Sigmoid colon (tissue), 7 donors: ENCODE data around the gene TRPC3. TPM values are rescaled to one million over a fixed set of nuclear protein-coding genes. Genes with fewer than 3 reads are reported as not detected.

Experiments
- DNase-seq: peaks from one replicate; pipeline ENCODE4 v3.0.0-alpha.2; 2019
- H3K27ac ChIP-seq, 4 donors: fragments of 200-600 bp; sonication (generic); one replicate each; pipeline ENCODE4 v1.5.1; 2016 to 2019; ENCODE audit warnings: mild to moderate bottlenecking in 1 of 4
- H3K27me3 ChIP-seq, 3 donors: fragments of 200-600 bp; sonication (generic); one replicate each; pipeline ENCODE4 v1.5.1; 2019; ENCODE audit warnings: mild to moderate bottlenecking in 1 of 3
- H3K36me3 ChIP-seq, 4 donors: fragments of 200-600 bp; sonication (generic); one replicate each; pipeline ENCODE4 v1.5.1; 2016 to 2019
- H3K4me1 ChIP-seq, 4 donors: fragments of 200-600 bp; sonication (generic); one replicate each; pipeline ENCODE4 v1.5.1; 2017 to 2019
- H3K4me3 ChIP-seq, 4 donors: fragments of 200-600 bp; sonication (generic); one replicate each; pipeline ENCODE4 v1.5.1; 2017 to 2019; ENCODE audit warnings: mild to moderate bottlenecking in 2 of 4, moderate library complexity in 1 of 4
- H3K9me3 ChIP-seq, 4 donors: fragments of 200-600 bp in 3 of 4; sonication (generic) in 3 of 4; one replicate each; pipeline versions ENCODE4 v1.5.1 to v1.6.1; 2013 to 2019
- CTCF ChIP-seq, 4 experiments: fragments of 450-650 bp in 3 of 4; fragments of 200-600 bp in 1 of 4; IDR thresholded peaks; one replicate each; pipeline ENCODE4 v1.5.1; 2016 to 2019; ENCODE audit warnings: antibody characterized with exemption in 4 of 4, mild to moderate bottlenecking in 3 of 4, moderate library complexity in 2 of 4
- EP300 ChIP-seq, 4 donors: sonication (generic); formaldehyde crosslinking; IDR thresholded peaks; one replicate each; pipeline ENCODE4 v1.6.1; 2017; ENCODE audit warnings: antibody characterized with exemption in 4 of 4
- POLR2A ChIP-seq, 2 donors: fragments of 450-650 bp; IDR thresholded peaks; one replicate each; pipeline ENCODE4 v1.6.1; 2016; ENCODE audit warnings: antibody characterized with exemption in 2 of 2, mild to moderate bottlenecking in 2 of 2, moderate library complexity in 2 of 2
- POLR2AphosphoS5 ChIP-seq, 4 donors: sonication (generic); formaldehyde crosslinking; IDR thresholded peaks; one replicate each; pipeline ENCODE4 v1.6.1; 2017; ENCODE audit warnings: antibody characterized with exemption in 4 of 4
- WGBS, 2 donors: extraction: QIAGEN DNeasy Blood & Tissue Kit; methylation state at CpG; one replicate each; pipeline ENCODE4 v1.1.7; 2013; 5-methylcytosine and 5-hydroxymethylcytosine counted together
- intact Hi-C: fragments of 100-400 bp; cut with DNase I; formaldehyde crosslinking; loops from one replicate; pipeline ENCODE4 v1.15.1; 2023
- polyA plus RNA-seq, 3 donors: library from polyadenylated mRNA; stranded (reverse); fragments of 200-250 nt; gene quantifications; one replicate each; pipeline ENCODE4 v1.2.3, GENCODE V29; 2013
- total RNA-seq, 4 donors: library from RNA; depleted of rRNA; stranded (reverse); fragments of >200 nt; gene quantifications; one replicate each; pipeline ENCODE4 v1.1.0, GENCODE V29; 2016
- donor health status: healthy with polysubstance abuse.
- donor health status: Bipolar disorder and iron deficiency.
- donor health status: healthy.

Gene TRPC3
- total and polyA plus RNA-seq, 7 donors: 0.12 to 1.1 (median 0.36) TPM; not detected in 2

GRCh38 chr4:121977251-121978171 is 25.7 kb upstream of the TRPC3 start:
- H3K27me3 ChIP-seq: no peaks in the 10 kb centered on the region
- no peak overlapping the region for H3K27ac ChIP-seq
- no peaks in the 10 kb centered on the region for H3K4me1 ChIP-seq
- no peak for TF ChIP-seq POLR2A (IDR thresholded peaks at IDR 0.05)
- no peak for TF ChIP-seq POLR2AphosphoS5 (IDR thresholded peaks at IDR 0.05)
- TF ChIP-seq EP300 (IDR thresholded peaks at IDR 0.05): no peak
- no peak for TF ChIP-seq CTCF (IDR thresholded peaks at IDR 0.05)
- no peaks in the 10 kb centered on the region for H3K36me3 ChIP-seq
- intact Hi-C loops: no loop called here
- no peak for DNase-seq
- no peaks in the 10 kb centered on the region for H3K9me3 ChIP-seq
- 66 to 75% methylated on average over 9 of the region's 9 CpGs for WGBS, 2 donors
- H3K4me3 ChIP-seq: no peak overlapping the region

GRCh38 chr4:121975784-121976183 is 23.9 kb upstream of the TRPC3 start:
- intact Hi-C loops: no loop called here
- 73 to 74% methylated on average over 2 of the region's 2 CpGs for WGBS, 2 donors
- no peaks in the 10 kb centered on the region for H3K27me3 ChIP-seq
- no peak for DNase-seq
- no peak for TF ChIP-seq POLR2A (IDR thresholded peaks at IDR 0.05)
- TF ChIP-seq EP300 (IDR thresholded peaks at IDR 0.05): no peak
- TF ChIP-seq CTCF (IDR thresholded peaks at IDR 0.05): no peak
- TF ChIP-seq POLR2AphosphoS5 (IDR thresholded peaks at IDR 0.05): no peak
- no peaks in the 10 kb centered on the region for H3K9me3 ChIP-seq
- no peak overlapping the region for H3K27ac ChIP-seq
- H3K4me3 ChIP-seq: no peak overlapping the region
- no peaks in the 10 kb centered on the region for H3K4me1 ChIP-seq
- no peaks in the 10 kb centered on the region for H3K36me3 ChIP-seq

GRCh38 chr4:121973816-121974215 is 22.0 kb upstream of the TRPC3 start:
- Histone ChIP-seq H3K4me1 (no peaks in the 10 kb centered on the region), H3K36me3 (no peaks in the 10 kb centered on the region), H3K9me3 (no peaks in the 10 kb centered on the region), H3K27ac (no peak overlapping the region), H3K27me3 (no peaks in the 10 kb centered on the region), H3K4me3 (no peak overlapping the region)
- WGBS, 2 donors: 82 to 83% methylated on average over 4 of the region's 4 CpGs
- no peak for DNase-seq
- TF ChIP-seq EP300 (IDR thresholded peaks at IDR 0.05): no peak
- TF ChIP-seq CTCF (IDR thresholded peaks at IDR 0.05): no peak
- no peak for TF ChIP-seq POLR2AphosphoS5 (IDR thresholded peaks at IDR 0.05)
- TF ChIP-seq POLR2A (IDR thresholded peaks at IDR 0.05): no peak
- intact Hi-C loops: no loop called here

- Histone ChIP-seq H3K36me3 (no peaks in the 10 kb centered on the region), H3K27me3 (no peaks in the 10 kb centered on the region), H3K4me3 (no peak overlapping the region), H3K9me3 (no peaks in the 10 kb centered on the region), H3K4me1 (no peaks in the 10 kb centered on the region), H3K27ac (no peak overlapping the region)
- WGBS, 2 donors: 85 to 87% methylated on average over 1 of the region's 1 CpG
- no peak for DNase-seq
- intact Hi-C loops: no loop called here
- TF ChIP-seq CTCF (IDR thresholded peaks at IDR 0.05): no peak
These were observed 17.0 kb upstream of the TRPC3 start for GRCh38 chr4:121968859-121969258.
